NT2/D1 (cell line): ENCODE measurements around the gene APMAP.

Experiments used
- SUZ12 ChIP-seq: IDR thresholded peaks from 2 replicates; pipeline ENCODE4 v1.6.1; 2011; ENCODE audit not compliant: insufficient read length, insufficient read depth; ENCODE audit errors: extremely low read depth
- YY1 ChIP-seq: IDR thresholded peaks from 2 replicates; pipeline ENCODE4 v1.6.1; 2011; ENCODE audit not compliant: insufficient read length, insufficient read depth
- ZNF274 ChIP-seq: IDR thresholded peaks from 2 replicates; pipeline ENCODE4 v1.6.1; 2011; ENCODE audit warnings: mild to moderate bottlenecking, low read depth, low read length

GRCh38 chr20:24943731-24944130, 48.8 kb downstream of the APMAP start:
- TF ChIP-seq ZNF274 (no peak), YY1 (no peak), SUZ12 (no peak)
